Hematopoietic multipotent progenitor cell treated with erythropoietin and hydrocortisone succinate and interleukin-3 and kit ligand, for 4 days (in vitro differentiated cells): Measurements from ENCODE around the gene PLA2G2A.

Source experiments
- DNase-seq: peaks from one replicate; pipeline ENCODE4 v3.0.0-alpha.2; 2015

PLA2G2A gene

DNA sequence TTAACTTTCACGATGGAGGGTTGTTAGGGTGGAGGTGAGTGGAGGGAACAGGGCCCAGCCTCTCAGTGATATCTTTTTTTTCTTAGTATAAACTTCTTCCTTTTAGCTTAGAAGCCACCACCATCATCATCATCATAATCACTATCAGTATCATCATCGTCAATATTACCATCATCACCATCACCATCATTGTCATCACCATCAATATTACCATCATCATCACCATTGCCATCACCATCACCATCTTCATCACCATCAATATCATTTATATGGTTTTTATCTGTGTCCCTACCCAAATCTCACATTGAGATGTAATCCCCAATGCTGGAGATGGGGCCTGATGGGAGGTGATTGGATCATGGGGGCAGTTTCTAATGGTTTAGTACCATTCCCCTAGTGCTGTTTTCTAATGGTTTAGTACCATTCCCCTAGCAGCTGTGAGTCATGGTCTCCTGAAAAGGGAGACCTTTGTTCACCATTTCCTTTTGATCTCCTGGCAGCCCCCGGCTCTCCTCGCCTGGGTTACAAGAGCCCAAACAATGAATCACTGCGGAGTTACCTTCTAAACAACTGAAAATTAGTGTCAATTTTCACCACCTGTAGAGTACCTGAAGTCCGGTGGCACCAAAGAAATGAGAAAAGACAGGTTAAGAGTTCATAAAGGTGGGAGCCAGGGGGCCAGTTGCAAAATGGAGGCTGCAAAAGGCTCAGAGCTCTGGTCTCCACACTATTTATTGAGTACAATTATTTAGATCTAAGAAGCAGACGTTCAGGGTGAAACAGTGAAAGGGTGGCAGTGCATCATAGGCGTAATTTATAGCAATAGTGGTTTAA lies 52.9 kb downstream of the PLA2G2A start:
- DNase-seq: no peak
